ENCODE results near the gene NCEH1.

NCEH1 gene

DNA sequence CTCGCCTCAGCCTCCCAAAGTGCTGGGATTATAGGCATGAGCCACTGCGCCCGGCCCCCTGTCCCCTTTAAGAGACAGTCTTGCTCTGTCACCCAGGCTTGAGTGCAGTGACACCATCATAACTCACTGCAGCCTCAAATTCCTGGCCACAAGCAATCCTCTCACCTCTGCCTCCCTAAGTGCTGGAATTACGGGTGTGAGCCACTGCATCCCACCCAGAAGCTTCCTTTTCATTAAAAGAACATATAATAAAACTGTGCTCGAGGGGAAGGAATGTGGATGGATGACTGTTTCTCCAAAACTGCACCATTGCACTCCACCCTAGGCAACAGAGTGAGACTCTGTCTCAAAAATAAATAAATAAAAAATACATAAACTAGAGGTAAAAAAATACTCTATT is 70.1 kb downstream of the NCEH1 start:
- DNase-seq, result no peak

DNA sequence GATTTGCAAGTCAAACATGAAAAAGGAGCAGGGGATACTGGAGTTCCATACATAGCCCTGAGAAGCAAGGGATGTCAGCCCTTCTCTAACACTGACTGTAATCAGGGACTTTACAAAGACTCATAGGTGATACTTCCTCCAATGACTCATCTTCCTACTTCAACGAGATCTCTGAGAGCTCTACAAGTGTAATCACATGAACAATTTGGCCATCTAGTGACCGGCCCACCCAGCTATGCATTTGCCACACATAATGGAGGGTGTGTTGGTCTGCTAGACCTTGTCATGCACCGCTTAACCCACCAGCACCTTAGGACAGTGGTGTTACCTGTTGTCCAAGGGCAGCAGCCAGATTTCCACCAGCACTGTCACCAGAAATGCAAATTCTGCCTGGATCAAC is 75.3 kb downstream of the NCEH1 start:
- DNase-seq, result no peak

DNA sequence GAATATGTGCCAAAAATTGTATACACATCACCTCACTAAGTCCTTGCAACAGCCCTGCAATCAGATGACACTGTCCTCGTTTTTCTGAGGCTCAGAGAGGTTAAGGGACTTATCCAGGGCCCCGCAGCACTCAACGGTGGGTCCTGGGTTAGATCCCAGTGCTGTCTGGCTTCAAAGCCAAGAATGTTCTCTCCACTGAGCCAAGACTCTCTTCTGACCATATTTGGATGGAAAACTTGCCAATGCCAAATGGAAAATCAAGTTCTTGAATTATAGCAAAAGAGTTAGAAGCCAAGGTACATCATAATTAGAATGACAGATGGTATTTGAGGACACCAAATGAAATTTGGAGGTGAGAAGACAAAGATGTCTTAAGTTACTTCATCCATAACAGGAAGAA is 75.9 kb downstream of the NCEH1 start:
- DNase-seq, result no peak

DNA sequence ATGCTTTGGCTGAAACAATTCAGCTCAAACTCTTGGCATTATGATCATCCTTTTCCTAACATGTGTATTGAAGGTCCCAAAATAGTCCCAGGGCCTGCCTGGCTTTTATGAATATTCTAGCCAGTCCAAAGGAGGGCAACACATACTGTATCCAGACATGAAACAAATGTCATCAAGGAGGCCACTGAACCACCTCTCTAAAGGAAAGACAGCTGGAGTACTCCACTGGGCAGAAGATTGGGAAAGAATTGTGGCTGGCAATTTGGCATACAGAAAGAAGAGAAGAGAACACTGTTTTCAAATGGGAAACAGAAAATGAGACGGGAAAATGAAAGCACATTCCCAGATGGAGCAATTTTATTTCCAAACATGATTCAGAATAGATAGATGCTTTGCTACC is 80.6 kb downstream of the NCEH1 start:
- DNase-seq, result no peak

DNA sequence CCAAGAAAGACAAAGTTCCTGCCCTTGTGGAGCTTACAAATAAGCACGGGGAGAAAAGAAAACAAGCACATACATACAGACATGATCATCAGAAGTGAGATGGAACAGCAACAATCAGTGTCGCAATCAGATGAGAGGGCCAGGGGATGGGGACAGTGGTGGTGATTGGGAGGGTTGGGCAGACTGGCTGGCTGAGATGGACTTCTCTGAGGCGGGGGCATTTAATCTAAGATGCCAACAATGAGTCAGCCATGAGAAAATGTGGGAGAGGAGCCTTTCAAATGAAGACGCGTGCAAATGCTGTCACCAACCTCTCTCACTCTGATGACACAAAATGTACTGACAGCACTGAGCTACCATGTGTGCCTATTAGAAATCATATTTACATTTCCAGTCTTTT is 81.4 kb downstream of the NCEH1 start:
- DNase-seq, result no peak

DNA sequence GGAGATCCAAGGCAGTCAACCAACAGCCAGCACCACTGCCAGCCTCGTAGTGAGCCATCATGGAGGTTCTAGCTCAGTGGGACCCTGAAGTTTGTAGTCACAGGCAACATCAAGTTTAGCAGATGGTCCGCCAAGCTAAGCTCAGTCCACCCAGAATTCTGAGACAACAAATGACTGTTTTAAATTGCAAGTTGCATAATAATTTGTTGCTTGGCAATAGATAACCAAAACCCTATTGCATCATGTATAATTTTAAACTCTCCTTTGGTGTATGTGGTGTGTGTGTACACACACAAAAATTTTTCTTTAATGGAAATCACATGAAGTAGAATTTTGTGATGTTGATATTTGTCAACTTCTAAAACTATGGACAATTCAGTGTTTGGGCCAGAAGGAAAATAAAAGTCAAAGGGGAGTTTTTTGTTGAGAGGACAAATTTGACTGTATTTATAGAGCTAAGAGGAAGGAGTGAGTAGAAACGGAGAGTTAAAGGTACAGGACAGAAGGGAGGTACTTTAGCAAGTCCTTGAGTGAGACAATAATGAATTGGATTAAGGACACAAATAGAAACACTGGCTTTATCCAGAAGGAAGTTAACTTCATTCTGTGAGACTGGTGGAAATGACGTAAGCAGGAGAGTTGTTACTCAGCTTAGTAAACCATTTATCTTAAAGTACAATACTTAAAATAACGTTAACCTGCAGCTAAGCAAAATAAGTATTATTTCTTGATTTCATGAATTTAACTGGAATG is 83.6 kb downstream of the NCEH1 start:
- no peak for DNase-seq

DNA sequence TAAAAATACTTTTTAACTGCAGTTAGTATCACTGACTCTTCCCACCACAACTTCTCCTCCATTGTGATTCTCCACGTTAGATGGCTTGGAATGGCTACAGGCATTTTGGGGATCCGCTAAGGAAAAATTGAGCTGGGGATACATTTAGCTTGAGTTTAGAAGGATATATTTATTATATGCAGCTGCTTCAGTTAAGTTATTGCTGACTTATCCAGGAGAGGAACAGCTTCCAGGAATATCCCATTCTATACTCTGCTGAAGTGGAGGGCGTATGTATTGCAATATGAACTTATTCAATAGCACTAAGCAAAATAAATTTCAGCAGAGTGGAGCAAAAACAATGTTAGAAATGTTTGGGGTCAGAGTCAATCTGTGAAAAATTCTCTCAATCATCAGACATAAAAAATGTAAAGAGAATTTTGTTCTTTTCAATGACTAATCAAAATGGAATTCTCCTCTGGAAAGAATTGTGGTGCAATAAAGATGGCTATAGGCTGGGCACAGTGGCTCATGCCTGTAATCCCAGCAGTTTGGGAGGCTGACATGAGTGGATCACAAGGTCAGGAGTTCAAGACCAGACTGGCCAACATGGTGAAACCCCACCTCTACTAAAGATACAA is 84.7 kb downstream of the NCEH1 start:
- no peak for DNase-seq

DNA sequence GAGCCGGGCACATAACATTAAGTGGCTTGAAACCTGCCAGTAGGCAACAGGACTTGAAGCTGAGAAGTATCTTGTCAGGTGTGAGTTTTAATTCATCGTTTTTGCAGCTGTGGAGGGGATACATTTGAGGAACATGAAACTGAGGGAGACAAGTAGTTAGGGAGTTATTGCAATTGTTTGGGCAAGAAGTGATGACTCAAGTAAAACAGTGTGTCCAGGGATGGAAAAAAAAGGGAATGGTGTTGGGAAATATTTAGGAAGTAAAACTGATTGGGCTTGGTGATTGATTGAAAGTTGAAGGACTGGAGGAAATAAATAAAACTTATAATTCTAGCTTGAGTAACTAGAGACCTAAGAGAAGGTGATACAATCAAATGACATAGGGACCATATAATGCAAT is 85.5 kb downstream of the NCEH1 start:
- no peak for DNase-seq

DNA sequence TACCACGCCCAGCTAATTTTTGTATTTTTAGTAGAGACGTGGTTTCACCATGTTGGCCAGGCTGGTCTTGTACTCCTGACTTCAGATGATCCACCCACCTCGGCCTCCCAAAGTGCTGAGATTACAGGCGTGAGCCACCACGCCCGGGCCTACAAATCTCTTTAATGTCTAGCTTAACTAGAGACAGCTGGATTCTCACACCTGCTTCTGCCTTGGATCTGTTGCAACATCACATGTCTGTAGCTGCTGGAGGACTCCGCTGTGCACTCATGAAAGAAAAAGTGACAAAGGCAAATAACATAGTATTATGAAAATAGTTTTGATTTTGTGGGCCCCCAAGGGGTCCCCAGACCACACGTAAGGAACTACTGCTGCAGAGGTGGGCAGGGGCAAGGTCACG is 85.9 kb downstream of the NCEH1 start:
- no peak for DNase-seq

DNA sequence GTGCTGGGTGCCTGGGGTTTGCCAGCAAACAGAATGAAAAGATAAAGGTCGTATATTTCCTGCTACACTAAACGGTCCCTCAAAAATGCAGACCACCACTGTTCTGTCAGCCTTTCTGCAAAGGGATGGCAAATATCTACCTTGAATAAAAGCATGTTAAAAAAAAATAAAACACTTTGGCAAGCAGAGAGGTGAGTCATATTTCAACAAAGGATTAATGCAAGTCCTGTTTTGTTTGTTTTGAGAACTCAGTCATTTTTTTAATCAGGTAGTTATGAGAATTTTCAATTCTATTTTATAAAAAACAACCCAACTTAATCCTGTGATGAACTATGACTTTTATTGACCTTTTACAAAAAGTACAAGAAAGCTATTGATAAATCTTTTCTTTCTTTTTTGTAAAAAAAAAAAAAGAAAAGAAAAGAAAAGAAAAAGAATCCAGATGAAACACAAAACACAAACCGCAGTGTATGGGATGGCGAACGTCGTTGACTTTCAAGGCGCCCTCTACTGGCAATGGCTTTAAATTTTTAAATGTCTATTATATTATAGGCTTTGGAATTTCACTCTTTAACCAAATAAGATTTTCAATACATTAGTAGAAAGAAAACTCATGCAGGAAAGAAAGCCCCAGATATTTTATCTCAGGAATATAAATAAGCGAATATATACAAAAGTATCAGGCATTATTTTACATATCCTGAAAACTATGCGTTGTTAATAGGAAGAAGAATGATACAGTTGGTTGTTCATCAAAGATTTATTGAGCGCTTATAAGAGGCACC is 87.8 kb downstream of the NCEH1 start:
- no peak for DNase-seq

DNA sequence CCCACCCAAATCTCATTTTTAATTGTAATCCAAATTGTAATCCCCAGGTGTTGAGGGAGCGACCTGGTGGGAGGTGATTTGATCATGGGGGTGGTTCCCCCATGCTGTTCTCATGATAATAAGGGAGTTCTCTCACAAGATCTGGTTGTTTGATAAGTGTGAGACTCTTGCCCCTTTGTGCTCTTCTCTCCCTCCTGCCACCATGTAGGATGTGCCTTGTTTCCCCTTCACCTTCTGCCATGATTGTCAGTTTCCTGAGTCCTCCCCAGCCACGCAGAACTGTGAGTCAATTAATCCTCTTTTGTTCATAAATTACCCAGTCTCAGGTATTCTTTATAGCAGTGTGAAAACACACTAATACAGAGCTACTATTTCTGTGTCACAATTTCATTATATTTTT is 88.7 kb downstream of the NCEH1 start:
- no peak for DNase-seq

DNA sequence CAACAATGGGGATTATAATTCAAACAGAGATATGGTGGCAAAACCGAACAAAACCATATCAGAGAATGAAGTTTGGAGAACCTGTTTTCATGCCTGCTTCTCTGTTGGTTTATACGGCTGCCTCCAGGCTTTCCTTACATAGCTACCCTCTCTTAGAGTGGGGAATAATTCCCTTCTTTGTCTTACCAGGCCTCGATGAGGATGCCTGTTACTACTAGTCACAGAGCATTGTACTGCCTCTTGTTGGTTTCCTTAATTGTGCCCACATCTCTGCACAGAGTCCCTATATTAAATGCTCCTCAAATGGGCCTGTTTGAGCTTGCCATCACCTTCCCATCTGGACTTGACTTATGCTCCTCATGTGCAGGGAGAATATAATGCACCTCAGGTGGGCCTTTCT is 92.9 kb downstream of the NCEH1 start:
- DNase-seq, result no peak

DNA sequence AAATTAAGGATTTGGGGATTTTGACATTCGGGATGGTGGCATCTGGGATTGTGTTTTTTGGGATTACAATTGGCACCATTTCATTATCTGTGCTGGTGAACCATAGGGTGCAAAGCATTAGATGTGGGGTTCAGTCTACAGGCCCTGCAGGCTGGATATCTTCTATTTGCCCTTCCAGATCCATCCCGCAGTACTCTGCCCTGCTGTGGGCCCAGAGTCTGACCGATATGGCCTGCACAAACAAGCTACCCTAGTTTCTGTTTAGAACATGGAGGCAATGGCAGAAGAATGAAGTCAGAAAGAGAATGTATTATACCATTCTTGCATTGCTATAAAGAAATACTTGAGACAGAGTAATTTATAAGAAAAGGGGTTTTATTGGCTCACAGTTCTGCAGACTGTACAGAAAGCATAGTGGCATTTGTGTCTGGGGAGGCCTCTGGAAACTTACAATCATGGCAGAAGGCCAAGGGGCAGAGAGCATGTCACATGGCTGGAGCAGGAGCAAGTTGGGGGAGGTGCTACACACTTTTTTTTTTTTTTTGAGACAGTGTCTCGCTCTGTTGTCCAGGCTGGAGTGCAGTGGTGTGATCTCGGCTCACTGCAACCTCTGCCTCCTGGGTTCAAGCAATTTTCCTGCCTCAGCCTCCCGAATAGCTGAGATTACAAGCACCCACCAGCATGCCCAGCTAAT is 93.7 kb downstream of the NCEH1 start:
- DNase-seq, result no peak

DNA sequence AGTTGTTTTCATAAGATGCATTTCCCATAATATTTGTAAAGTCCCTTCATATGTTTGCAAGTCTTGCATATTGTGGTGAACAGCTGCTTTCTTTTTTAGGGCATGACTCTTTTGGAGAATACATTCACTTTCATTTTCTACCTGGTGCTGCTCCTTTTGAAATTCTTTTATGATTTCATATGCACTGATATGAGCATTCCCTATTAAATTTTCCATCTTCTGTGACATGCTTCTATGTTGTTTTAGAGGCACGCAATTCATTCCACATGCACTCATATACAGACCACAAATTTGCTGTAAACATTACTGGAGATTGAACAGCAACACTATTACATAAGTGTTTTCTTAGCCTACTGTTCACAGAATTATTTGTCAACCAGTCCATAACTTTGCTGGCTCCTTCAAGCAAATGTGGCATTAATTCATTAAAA is 94.8 kb downstream of the NCEH1 start:
- DNase-seq, result no peak

DNA sequence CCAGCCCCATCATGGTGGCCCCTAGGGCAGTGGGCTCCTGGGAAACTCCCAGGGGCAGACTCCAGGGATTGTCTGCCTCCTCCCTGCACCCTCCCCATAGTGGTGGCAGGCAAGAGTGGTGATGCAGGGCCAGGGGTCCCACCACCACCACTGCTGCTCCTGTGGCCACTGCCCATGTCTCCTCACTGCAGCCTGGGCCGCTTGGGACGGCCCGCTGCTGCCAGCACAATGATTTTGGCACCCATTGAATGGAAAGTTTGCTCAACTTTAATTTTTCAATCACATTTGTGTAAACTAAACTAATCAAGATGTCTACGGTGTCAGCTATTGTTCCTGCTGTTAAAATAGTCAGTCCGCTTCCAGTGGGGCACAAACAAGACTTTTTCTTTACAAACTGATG is 95.6 kb downstream of the NCEH1 start:
- no peak for DNase-seq

DNA sequence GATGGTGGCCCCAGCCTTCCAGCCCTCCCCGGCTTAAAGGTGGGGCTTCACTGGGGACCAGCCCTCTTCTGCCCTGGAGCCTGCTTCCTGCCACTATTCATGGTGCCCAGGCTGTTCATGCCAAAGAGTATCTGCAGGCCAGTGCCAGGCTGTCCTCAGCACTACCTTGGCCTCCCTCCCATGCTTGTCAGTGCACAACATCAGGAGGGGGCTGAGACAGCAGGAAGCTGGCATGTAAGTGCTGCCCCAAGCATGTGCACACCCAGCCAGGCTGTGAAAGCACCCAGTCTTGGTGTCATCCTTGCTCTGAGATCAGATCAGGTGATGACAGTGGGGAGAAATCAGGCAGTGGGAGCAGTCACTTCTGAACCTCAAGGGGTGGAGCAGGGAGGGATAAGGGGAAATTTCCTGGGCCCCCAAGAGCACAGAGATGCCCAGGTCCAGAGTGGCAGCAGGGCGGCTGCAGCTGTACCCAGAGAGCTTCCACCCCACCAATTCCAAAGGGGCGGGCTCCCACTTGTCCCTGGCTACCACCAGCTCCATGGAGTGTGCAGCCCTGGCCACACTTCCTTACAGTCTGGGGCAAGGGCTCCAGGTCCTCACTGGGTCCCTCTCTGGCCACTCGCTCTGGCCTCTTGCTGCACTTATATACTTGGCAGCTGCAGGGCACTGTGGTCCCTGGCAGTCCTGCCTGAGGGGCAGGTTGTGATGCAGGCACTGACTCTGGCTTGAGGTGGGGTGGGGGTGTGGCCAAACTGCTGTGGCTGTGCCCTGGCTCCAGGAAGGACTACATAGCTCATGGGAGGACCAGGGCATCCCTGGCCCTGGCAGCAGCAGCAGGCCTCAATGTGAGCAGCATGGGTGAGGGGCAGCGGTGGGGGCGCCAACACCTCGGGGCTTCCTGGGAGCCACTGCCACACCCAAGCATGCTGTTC is 96.3 kb downstream of the NCEH1 start:
- DNase-seq, result no peak

DNA sequence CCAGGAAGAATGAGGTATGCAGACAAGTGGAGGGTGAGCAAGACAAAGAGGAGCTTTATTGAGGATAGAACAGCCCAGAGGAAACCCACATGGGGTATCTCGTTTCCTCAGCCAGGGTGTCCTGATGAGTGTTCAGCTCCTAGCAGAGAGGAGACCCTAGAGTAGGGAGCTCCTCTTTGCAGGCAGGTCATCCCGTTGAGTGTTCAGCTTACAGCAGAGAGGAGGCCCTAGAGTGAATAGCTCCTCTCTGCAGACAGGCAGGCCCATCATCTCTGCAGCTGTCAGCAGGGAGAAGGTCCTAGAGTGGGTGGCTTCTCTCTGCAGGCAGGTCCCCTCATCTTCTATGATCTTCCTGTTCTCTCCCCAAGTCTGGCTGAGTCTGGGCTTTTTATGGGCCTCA is 97.0 kb downstream of the NCEH1 start:
- no peak for DNase-seq

DNA sequence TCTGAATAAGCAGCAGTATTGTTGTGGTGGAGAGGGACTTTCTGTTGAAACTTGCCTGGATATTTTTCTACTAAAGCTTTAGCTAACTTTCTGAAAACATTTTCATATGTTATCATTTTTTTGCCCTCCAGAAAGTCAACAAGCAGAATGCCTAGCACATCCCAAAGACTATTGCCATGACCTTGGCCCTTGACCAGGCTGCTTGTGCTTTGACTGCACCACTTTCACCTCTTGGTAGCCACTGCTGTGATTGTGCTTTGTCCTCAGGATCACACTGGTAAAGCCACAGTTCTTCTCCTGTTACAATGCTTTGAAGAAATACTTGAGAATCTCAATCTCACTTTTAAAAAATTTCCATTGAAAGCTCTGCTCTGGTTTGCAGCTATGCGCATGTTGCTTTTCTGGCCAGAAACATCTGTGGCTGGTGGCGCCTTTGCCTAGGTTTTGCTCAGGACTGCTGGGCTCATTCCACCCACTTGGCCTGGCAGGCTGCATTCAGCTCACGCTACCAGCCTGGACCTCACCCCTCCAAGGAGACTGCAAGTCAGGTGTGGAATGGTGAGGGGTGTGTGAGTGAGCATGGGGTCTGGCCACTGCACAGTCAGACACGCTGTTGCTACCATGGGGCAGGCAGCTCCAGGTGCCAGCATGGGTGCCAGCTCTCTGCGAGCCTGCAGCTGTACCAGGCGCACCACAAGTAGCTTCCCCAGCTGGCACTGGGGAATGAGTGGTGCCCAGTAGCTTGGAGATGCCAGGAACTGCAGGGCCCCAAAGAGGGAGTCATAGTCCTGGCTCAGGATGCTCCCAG is 97.8 kb downstream of the NCEH1 start:
- no peak for DNase-seq

DNA sequence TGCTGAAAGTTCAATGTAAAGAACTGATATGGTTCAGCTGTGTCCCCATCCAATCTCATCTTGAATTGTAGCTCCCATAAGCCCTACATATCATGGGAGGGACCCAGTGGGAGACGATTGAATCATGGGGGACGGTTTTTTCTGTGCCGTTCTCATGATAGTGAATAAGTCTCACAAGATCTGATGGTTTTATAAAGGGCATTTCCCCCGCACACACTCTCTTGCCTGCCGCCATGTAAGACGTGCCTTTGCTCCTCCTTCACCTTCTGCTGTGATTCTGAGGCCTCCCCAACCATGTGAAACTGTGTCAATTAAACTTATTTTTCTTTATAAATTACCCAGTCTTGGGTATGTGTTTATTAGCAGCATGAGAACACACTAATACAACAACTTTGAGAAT is 101.1 kb downstream of the NCEH1 start:
- no peak for DNase-seq

DNA sequence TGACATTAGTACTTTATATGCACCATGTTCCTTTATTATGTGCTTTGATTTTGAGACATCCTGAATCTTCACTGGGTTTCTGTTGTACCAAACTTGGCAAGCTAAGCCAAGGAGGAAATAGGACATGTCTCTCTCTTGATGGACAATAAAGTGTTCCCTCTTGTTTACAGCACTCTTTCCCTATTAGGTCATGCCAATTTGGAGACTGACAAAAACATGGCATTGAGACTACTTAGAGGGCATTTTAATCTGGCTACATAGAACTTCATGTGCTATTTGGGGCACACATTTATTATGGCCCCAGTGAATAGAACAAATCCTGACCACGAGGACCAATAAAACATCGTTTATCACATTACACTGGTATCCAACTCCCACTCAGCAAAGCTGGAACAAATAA is 102.3 kb downstream of the NCEH1 start:
- no peak for DNase-seq

DNA sequence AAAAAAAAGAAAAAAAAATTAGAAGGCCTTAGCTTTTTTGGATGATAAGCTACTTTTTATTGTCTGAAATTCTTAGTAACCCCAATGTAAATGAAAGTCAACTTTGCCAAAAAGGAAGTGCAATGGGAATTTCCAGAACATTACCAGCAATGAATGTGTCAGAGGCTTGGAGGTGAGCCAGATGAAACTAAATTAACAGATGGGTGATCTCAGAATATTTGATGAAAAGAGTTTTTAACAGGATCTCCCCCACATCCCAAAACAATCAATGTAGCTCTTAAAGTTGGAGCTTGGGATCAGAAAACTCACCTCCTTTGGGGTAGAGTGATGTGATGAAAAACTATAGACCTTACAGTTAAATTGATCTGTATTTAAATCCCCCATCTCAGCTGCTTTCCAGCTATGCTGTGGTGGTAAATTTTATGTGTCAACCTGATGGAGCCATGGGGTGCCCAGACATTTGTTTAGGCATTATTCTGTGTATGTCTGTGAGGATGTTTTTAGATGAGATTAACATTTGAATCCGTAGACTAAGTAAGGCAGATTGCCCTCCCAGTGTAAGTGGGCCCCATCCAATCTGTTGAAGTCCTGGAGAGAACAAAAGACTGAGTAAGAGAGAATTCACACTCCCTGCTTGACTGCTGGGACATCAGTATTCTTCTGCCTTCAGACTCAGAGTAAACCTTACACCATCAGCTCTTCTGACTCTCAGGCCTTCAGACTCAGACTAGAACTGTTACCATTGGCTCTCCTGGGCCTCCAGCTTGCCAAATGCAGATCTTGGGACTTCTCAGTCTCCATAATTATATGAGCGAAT is 103.4 kb downstream of the NCEH1 start:
- no peak for DNase-seq

Measured in islet precursor cell (in vitro differentiated cells).